ENCODE measurements around the gene TNFRSF13B. TPM values are rescaled to one million over a fixed set of nuclear protein-coding genes. Genes with fewer than 3 reads are reported as not detected.
"Not testable (repeated sequence)": the region's sequence is repeated elsewhere in the genome, so short reads cannot be mapped to it uniquely, and the experiment has no call there.

The TNFRSF13B gene
- polyA plus RNA-seq, 1 donor, result 0.25 TPM

GRCh38 chr17:16986391-16986790 lies 14.5 kb upstream of the TNFRSF13B start:
- DNase-seq, result no peak

- no peak for DNase-seq
These were observed 10.0 kb upstream of the TNFRSF13B start for GRCh38 chr17:16981928-16982327.

GRCh38 chr17:16980813-16981731 lies 9.2 kb upstream of the TNFRSF13B start:
- DNase-seq, result no peak

GRCh38 chr17:16980061-16980460 lies 8.1 kb upstream of the TNFRSF13B start:
- DNase-seq, result no peak

- not testable (repeated sequence) for DNase-seq
These were observed 7.4 kb upstream of the TNFRSF13B start for GRCh38 chr17:16979237-16979823.

GRCh38 chr17:16977932-16978331 lies 6.0 kb upstream of the TNFRSF13B start:
- DNase-seq, result no peak

GRCh38 chr17:16976725-16977550 lies 5.0 kb upstream of the TNFRSF13B start:
- DNase-seq, result no peak

- DNase-seq, result no peak
These were observed 4.1 kb upstream of the TNFRSF13B start for GRCh38 chr17:16975744-16976625.

- DNase-seq, result no peak
These were observed 3.3 kb upstream of the TNFRSF13B start for GRCh38 chr17:16975277-16975651.

- DNase-seq, result no peak
These were observed 2.8 kb upstream of the TNFRSF13B start for GRCh38 chr17:16974569-16975276.

- DNase-seq, result no peak
These were observed 2.0 kb upstream of the TNFRSF13B start for GRCh38 chr17:16973760-16974540.

- not testable (repeated sequence) for DNase-seq
These were observed 1.1 kb upstream of the TNFRSF13B start for GRCh38 chr17:16973043-16973442.

- DNase-seq, result no peak
These were observed 428 bp upstream of the TNFRSF13B start for GRCh38 chr17:16972346-16972745.

- no peak for DNase-seq
These were observed 1.7 kb downstream of the TNFRSF13B start for GRCh38 chr17:16969931-16970906.

- no peak for DNase-seq
These were observed 3.1 kb downstream of the TNFRSF13B start for GRCh38 chr17:16968786-16969185.

- no peak for DNase-seq
These were observed 9.1 kb downstream of the TNFRSF13B start for GRCh38 chr17:16962804-16963203.

GRCh38 chr17:16961792-16962191 lies 10.1 kb downstream of the TNFRSF13B start:
- DNase-seq, result no peak

GRCh38 chr17:16961022-16961421 lies 10.9 kb downstream of the TNFRSF13B start:
- DNase-seq, result not testable (repeated sequence)

GRCh38 chr17:16955011-16955410 lies 16.9 kb downstream of the TNFRSF13B start:
- DNase-seq, result not testable (repeated sequence)

All from hindlimb muscle (tissue), 1 donor.